ENCODE results near the gene STAG3. TPM values are rescaled to one million over a fixed set of nuclear protein-coding genes. Genes with fewer than 3 reads are reported as not detected.

The STAG3 gene
- total and polyA plus RNA-seq, 9 of the 15 experiments (the other 6 are each of a cell fraction or from before 2014, with no cell fraction given), result 0.54 to 2.5 (median 1.7) TPM

DNA sequence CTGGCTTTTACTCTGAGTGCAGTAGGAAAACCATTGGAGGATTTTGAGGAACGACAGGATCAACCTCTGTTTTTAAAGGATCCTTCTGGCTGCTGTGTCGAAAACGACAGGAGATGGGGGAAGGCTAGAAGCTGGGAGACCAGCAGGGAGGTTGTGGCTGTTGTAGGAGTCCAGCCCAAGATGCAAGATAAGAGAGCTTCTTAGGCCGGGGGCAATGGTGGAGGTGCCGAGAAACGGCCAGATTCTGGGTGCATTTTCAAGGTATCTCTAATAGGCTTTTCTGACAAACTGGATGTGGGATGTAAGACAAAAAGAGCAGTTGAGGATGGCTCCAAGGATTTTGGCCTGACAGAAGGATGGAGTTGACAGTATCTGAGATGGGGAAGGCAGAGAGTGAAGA, 31.8 kb downstream of the STAG3 start:
- Histone ChIP-seq H4K20me1 (replicated peaks; ENCODE audit: control insufficient read depth, insufficient read depth, low read length) (no peaks in the 10 kb centered on the region), H3K4me2 (ENCODE audit: insufficient read depth, low read length) (peak overlapping the region; percentile 79), H2AFZ (ENCODE audit: low read depth, low read length) (peak overlapping the region; percentile 90), H3K27ac (ENCODE audit: extremely low read depth, low read depth, low read length) (peak overlapping the region; percentile 7; the same call in 1 of the 3 replicates), H3K36me3 (ENCODE audit: control insufficient read depth, insufficient read depth, low read length) (no peaks in the 10 kb centered on the region), H3K79me2 (ENCODE audit: control insufficient read depth, insufficient read depth, low read length) (no peaks in the 10 kb centered on the region), H3K27me3 (ENCODE audit: control insufficient read depth in 2 of 2, insufficient read depth in 2 of 2, low read length in 2 of 2) (no peaks in the 10 kb centered on the region), H3K9me3 (replicated peaks; ENCODE audit: control insufficient read depth, insufficient read depth, low read depth, low read length) (no peaks in the 10 kb centered on the region), H3K4me3 (peak overlapping the region; percentile 2; the same call in 1 of the 2 replicates), H3K9ac (ENCODE audit: insufficient read depth in 1 of 2, low read depth in 2 of 2, low read length in 2 of 2) (peak overlapping the region; percentile 5 to 41; a peak in 3 of 4 replicates), H3K9me1 (ENCODE audit: control insufficient read depth, insufficient read depth, low read length) (peaks cover 4% of the 10 kb centered on the region), H3K4me1 (replicated peaks in 1 of 2; ENCODE audit: control insufficient read depth in 2 of 2, insufficient read depth in 2 of 2, low read length in 2 of 2) (peaks cover 8 to 15% of the 10 kb centered on the region in 2 experiments; a peak in 4 of 5 replicates)
- FAIRE-seq (no peak), ATAC-seq (peak; percentile 70), DNase-seq (ENCODE audit: extremely low read depth in 1 of 4, low spot score in 3 of 4) (peak in 2 of 4 experiments; percentile 38 to 43)
- CTCF ChIA-PET (ENCODE audit: low intra/inter-chr PET ratio), result interaction anchor here (0.8 kb wide), 1 partner anchor 77 kb away, joined by 3 read pairs; no protein-coding TSS in a partner anchor
- BruUV-seq (replicated peaks), result no TSS peak
- in situ Hi-C loops (cut with MboI) (no loop called here), intact Hi-C loops (cut with micrococcal nuclease) (no loop called here)
- 1% methylated on average over 6 of the region's 6 CpGs for WGBS (ENCODE audit: insufficient coverage, low coverage, missing lambda C conversion rate)
- POLR2A ChIA-PET, result interaction anchor here (0.5 to 2.1 kb wide), 4 partner anchors 10 to 83 kb away, joined by 3 to 14 read pairs (median 3); partner anchors contain the start of gene MBLAC1
- TF ChIP-seq EHMT2 (IDR thresholded peaks at IDR 0.05) (no peak), SMARCE1 (IDR thresholded peaks at IDR 0.05) (no peak), RHOXF2B (CRISPR knock-in tag; conservative IDR thresholded peaks at IDR 0.05) (no peak), MAFK (IDR thresholded peaks at IDR 0.05; ENCODE audit: low read length) (no peak), SPI1 (IDR thresholded peaks at IDR 0.05; ENCODE audit: borderline replicate concordance, low read depth, low read length) (peak; percentile 48; the same call in 1 of the 2 replicates), PML (IDR thresholded peaks at IDR 0.05; ENCODE audit: low read length) (0 out of 2 replicates have a peak, but pooled peaks have one; percentile 25), ZNF263 (CRISPR knock-in tag; IDR thresholded peaks at IDR 0.05; ENCODE audit: borderline replicate concordance) (no peak), U2AF2 (optimal IDR thresholded peaks at IDR 0.05; ENCODE audit: low read depth, low read length) (no peak), ZNF408 (CRISPR knock-in tag; IDR thresholded peaks at IDR 0.05; ENCODE audit: low read depth) (no peak), FOXJ3 (CRISPR knock-in tag; IDR thresholded peaks at IDR 0.05) (no peak), ZNF699 (CRISPR knock-in tag; IDR thresholded peaks at IDR 0.05; ENCODE audit: insufficient replicate concordance) (no peak), TEAD1 (CRISPR knock-in tag; IDR thresholded peaks at IDR 0.05) (peak in 1 of 2 experiments; percentile 47; a peak in 1 of 4 replicates), NCOA1 (IDR thresholded peaks at IDR 0.05; ENCODE audit: low read depth) (no peak), ZNF644 (tag; IDR thresholded peaks at IDR 0.05; ENCODE audit: low read depth) (no peak), MAZ (CRISPR knock-in tag; conservative IDR thresholded peaks at IDR 0.05 in 1 of 2, IDR thresholded peaks at IDR 0.05 in 1 of 2) (0 out of 4 replicates have a peak, but pooled peaks of 1 of the 2 experiments have one; percentile 50), HDAC2 (IDR thresholded peaks at IDR 0.05) (no peak)
- TF ChIP-seq, protein P1, sequence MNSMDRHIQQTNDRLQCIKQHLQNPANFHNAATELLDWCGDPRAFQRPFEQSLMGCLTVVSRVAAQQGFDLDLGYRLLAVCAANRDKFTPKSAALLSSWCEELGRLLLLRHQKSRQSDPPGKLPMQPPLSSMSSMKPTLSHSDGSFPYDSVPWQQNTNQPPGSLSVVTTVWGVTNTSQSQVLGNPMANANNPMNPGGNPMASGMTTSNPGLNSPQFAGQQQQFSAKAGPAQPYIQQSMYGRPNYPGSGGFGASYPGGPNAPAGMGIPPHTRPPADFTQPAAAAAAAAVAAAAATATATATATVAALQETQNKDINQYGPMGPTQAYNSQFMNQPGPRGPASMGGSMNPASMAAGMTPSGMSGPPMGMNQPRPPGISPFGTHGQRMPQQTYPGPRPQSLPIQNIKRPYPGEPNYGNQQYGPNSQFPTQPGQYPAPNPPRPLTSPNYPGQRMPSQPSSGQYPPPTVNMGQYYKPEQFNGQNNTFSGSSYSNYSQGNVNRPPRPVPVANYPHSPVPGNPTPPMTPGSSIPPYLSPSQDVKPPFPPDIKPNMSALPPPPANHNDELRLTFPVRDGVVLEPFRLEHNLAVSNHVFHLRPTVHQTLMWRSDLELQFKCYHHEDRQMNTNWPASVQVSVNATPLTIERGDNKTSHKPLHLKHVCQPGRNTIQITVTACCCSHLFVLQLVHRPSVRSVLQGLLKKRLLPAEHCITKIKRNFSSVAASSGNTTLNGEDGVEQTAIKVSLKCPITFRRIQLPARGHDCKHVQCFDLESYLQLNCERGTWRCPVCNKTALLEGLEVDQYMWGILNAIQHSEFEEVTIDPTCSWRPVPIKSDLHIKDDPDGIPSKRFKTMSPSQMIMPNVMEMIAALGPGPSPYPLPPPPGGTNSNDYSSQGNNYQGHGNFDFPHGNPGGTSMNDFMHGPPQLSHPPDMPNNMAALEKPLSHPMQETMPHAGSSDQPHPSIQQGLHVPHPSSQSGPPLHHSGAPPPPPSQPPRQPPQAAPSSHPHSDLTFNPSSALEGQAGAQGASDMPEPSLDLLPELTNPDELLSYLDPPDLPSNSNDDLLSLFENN (IDR thresholded peaks at IDR 0.05; ENCODE audit: low read depth in 2 of 2, low read length in 2 of 2), result no peak
- TF ChIP-seq, protein P2, sequence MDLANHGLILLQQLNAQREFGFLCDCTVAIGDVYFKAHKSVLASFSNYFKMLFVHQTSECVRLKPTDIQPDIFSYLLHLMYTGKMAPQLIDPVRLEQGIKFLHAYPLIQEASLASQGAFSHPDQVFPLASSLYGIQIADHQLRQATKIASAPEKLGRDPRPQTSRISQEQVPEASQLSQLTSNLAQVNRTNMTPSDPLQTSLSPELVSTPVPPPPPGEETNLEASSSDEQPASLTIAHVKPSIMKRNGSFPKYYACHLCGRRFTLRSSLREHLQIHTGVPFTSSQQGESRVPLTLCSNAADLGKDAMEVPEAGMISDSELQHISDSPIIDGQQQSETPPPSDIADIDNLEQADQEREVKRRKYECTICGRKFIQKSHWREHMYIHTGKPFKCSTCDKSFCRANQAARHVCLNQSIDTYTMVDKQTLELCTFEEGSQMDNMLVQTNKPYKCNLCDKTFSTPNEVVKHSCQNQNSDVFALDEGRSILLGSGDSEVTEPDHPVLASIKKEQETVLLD (IDR thresholded peaks at IDR 0.05), result no peak

Measured in K562 (cell line).